Erythroblast (primary cell): ENCODE data around the gene OLFML2B.
"Not testable (repeated sequence)": the region's sequence is repeated elsewhere in the genome, so short reads cannot be mapped to it uniquely, and the experiment has no call there.

Experiments
- DNase-seq, 2 experiments: peaks; one replicate each; lab custom pipeline; 2025; lab: John Stamatoyannopoulos, UW
- GATA1 ChIP-seq: IDR thresholded peaks from 2 replicates; pipeline ENCODE4 v1.6.1; 2011; ENCODE audit warnings: low read depth, mild to moderate bottlenecking, control low read depth, low read length, moderate library complexity
- POLR2A ChIP-seq: IDR thresholded peaks from 2 replicates; pipeline ENCODE4 v1.6.1; 2011; ENCODE audit warnings: mild to moderate bottlenecking, low read length

Gene OLFML2B

DNA sequence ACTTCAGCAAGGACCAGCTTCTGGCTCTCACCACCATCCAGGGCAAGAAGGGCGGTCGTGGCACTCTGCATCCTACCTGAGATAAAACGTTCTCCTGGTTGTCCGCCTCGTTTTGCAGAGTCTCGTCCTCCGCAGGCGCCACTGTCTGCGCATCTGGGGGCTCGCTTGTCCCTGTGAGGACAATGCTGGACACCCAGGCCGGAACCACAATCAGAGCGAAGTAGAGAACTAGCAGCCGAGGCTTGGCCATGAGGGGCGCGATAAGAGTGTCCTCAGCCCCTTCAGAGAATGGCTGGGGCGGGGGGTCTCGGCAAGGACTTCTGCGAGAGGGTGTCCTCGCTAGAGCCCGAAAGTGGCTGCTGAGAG lies 505 bp downstream of the OLFML2B start:
- no peak for DNase-seq
- no peak for TF ChIP-seq POLR2A
- TF ChIP-seq GATA1: no peak

DNA sequence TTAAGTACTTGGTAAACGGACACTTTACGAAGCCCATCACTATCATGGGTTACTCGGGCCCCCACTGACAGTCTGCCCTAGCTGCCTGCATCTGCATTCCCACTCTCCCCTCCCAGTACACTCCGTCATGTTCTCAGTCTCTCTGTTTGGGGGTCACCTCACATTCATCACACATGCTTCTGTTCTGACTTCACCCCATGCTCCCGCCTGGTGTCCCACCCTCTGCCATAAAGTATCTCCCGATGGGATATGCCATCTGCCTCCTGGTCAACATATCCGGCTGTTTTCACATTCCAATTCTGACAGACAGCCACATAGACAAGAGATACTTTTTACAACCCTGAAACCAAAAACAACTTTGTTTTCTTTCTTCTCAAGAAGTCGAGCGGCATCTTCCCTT lies 1.0 kb downstream of the OLFML2B start:
- TF ChIP-seq GATA1 (no peak), POLR2A (no peak)
- DNase-seq: no peak

GRCh38 chr1:162021124-162021523 lies 2.5 kb downstream of the OLFML2B start:
- no peak for DNase-seq
- TF ChIP-seq GATA1 (no peak), POLR2A (no peak)

- DNase-seq: no peak
- TF ChIP-seq POLR2A: no peak
- no peak for TF ChIP-seq GATA1
Measured at GRCh38 chr1:162020150-162020549, 3.5 kb downstream of the OLFML2B start.

DNA sequence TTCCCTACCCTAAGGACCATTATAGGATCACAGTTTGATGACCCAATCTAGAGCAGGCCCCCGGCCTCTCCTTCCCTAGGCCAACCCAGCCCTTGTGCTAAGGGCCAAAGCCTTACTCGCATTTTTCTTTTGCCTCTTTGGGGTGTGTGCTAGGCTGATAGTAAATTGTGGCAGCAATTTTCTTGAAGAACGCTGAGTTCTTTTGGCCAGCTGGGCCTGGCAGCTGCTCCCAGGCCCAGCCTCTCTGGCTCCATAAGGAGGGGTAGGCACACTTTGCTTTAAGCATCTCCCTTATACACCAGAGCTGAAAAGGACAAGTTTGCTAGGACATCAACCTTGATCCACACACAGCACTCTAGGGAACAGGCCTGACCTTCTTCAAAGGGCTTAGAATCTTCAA lies 4.2 kb downstream of the OLFML2B start:
- no peak for DNase-seq
- TF ChIP-seq POLR2A (no peak), GATA1 (no peak)

DNA sequence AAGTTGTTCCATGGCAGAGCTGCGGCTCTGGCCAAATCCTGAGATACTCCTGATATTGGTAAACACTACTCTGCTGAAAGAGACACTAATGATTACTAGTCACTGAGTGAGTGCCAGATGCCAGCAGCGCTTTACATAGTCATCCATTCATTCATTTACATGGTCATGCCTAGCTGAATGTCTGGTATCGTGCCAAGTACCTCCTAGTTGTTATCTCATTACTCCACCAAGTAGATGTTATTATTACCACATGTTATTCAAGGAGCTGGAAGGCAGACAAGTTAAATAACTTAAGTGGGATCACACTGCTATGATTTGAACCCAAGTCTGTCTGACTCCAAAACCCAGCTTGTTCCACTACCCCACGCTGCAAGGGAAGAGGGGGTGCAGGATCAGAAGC lies 4.7 kb downstream of the OLFML2B start:
- peak; percentile 81 to 86 for DNase-seq
- no peak for TF ChIP-seq POLR2A
- TF ChIP-seq GATA1: no peak

DNA sequence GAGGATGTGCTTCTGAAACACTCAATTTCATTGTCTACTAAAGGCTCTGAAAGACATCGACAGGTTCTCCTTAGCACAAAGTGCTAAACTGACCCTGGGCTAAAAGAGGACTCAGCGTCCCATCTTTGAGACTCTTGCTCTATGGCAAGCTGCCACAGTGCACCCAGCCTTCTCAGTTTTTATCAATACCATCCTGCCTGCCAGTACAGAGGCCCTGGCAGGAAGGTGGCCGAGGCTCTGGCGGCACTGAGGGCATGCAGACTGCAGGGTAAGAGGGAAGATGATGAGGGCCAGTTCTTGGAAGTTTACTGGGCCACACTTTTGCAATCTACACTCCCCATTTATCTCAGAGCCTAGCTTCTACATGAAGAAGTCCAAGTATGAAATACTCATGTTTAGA lies 5.3 kb downstream of the OLFML2B start:
- no peak for DNase-seq
- no peak for TF ChIP-seq GATA1
- no peak for TF ChIP-seq POLR2A

DNA sequence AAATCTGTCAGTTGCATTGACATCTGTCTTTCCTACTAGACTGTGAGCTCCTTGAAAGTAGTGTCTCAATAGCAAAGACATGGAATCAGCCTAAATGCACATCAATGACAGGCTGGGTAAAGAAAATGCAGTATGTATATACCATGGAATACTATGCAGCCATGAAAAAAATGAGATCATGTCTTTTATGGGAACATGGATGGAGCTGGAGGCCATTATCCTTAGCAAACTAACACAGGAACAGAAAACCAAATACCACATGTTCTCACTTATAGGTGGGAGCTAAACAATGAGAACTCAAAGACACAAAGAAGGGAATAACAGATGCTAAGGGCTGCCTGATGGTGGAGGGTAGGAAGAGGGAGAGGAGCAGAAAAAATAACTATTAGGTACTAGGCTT lies 5.9 kb downstream of the OLFML2B start:
- not testable (repeated sequence) for DNase-seq

GRCh38 chr1:162016631-162017030 lies 7.0 kb downstream of the OLFML2B start:
- TF ChIP-seq POLR2A: no peak
- no peak for TF ChIP-seq GATA1
- DNase-seq: no peak

- TF ChIP-seq POLR2A (no peak), GATA1 (no peak)
- DNase-seq: no peak
Measured at GRCh38 chr1:162015196-162015595, 8.5 kb downstream of the OLFML2B start.

DNA sequence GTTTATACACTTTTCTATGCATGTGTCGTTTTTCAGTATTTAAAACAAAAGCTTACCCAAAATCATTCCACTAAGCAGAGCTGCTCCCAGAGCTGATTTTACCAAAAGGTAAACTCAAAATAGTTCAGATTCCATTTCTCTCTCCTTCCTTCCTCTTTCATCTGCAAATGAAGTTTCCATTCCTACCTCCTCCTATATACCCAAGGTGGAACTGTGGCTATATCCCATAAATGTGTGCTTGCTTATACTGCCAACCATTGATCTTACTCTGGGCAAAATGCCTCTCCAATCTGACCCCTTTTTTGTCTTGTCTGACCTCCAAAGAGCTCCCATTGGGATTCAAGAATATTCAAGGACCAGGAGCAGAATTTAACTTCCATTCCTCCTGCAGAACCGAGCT lies 9.5 kb downstream of the OLFML2B start:
- no peak for TF ChIP-seq POLR2A
- no peak for TF ChIP-seq GATA1

GRCh38 chr1:162013289-162013688 lies 10.4 kb downstream of the OLFML2B start:
- no peak for TF ChIP-seq GATA1
- no peak for TF ChIP-seq POLR2A
- DNase-seq: no peak

More for the DNA sequence above, 9.5 kb downstream of the OLFML2B start:
- no peak for DNase-seq

DNA sequence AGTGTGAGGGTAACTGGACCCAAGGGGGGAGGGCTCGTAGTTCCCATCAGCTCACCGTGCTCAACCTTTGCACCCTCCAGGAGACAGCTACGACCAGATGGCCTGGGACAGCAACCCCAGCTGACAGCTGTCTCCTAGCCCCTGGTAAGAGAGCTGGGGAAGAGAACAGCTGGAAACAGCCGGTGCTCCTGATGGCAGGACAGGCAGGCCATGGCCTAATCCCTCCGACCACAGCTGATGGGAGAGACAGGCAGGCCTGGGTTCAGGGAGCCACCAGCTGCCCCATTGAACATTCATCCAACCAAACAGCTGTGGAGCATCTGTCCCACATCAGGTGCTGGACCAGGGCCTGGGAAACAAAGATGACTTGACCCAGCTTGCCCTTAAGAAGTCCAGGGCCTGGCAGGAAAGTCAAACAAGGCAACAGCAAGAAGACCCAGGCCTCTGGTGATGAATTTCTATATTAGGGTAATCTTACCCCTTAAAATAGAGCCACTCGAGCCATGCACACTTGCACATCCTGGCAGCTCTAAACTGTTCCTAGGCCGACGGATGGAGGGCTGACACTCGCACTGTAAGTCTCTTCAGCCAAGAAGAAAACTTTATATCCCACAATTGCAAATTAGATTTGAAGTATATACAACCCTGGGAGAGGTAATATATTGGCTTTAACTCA lies 12.2 kb downstream of the OLFML2B start:
- TF ChIP-seq GATA1 (no peak), POLR2A (no peak)
- no peak for DNase-seq

GRCh38 chr1:162010175-162010506 lies 13.5 kb downstream of the OLFML2B start:
- TF ChIP-seq POLR2A (no peak), GATA1 (no peak)
- no peak for DNase-seq

DNA sequence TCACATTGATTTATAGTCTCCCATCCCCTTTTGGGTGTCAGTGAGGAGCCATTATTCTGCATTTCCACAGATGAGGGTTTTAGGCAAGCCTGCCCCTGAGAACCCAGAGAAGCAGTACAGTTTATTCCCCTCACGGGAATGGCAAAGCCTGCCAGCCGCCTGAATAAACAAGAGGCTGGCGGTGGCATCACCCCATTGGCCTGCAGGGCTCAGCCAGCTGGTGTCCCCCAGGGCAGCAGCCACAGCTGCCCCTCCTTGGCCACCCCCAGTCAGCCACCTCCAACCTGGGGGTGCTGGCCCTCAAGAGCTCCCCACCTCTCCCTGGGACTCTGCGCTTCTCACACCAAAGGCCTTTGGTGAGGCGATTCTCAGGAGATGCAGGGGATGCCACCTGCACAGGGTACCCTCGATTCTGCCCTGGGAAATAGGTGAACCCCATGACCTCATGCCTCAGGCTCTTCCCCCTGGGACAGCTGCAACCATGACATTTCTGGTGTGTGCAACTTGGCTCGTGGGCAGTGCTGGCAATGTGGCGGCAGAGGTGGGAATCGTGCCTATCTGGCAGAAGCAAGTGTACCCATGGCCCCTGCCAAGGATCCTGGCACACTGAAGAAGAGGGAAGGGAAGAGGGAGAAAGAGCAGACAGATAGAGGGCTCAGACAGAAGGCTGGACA lies 14.0 kb downstream of the OLFML2B start:
- no peak for TF ChIP-seq POLR2A
- TF ChIP-seq GATA1: no peak
- no peak for DNase-seq
